Thymus (tissue), 11 donors: ENCODE measurements around the gene GALNT2. TPM values are rescaled to one million over a fixed set of nuclear protein-coding genes. Genes with fewer than 3 reads are reported as not detected.

Experiments
- DNase-seq, 9 donors: peaks; one replicate each; pipeline ENCODE4 v3.0.0-alpha.2; 2013; ENCODE audit warnings: low spot score in 9 of 9, low read depth in 6 of 9, missing footprints in 1 of 9
- H3K27ac ChIP-seq, 2 donors: one replicate each; pipeline ENCODE4 v1.5.1; 2013; ENCODE audit warnings: control low read depth in 1 of 2, low read depth in 1 of 2, low read length in 1 of 2, mild to moderate bottlenecking in 1 of 2, moderate library complexity in 1 of 2
- H3K27me3 ChIP-seq, 2 donors: one replicate each; pipeline ENCODE4 v1.5.1; 2013; ENCODE audit warnings: low read length in 1 of 2; ENCODE audit not compliant: control insufficient read depth in 2 of 2, insufficient read depth in 1 of 2
- H3K36me3 ChIP-seq, 2 donors: one replicate each; pipeline ENCODE4 v1.5.1; 2013; ENCODE audit warnings: low read length in 1 of 2, mild to moderate bottlenecking in 1 of 2, moderate library complexity in 1 of 2; ENCODE audit not compliant: control insufficient read depth in 2 of 2, insufficient read depth in 2 of 2
- H3K4me1 ChIP-seq, 2 donors: one replicate each; pipeline ENCODE4 v1.5.1; 2013; ENCODE audit warnings: low read length in 2 of 2; ENCODE audit not compliant: control insufficient read depth in 2 of 2, insufficient read depth in 2 of 2
- H3K4me3 ChIP-seq, 2 donors: one replicate each; pipeline ENCODE4 v1.5.1; 2013; ENCODE audit warnings: low read length in 2 of 2, control low read depth in 1 of 2, mild to moderate bottlenecking in 1 of 2
- H3K9me3 ChIP-seq, 2 donors: one replicate each; pipeline ENCODE4 v1.5.1; 2013; ENCODE audit warnings: low read length in 1 of 2, mild to moderate bottlenecking in 1 of 2; ENCODE audit not compliant: control insufficient read depth in 2 of 2, insufficient read depth in 1 of 2
- WGBS: extraction: QIAGEN DNeasy Blood & Tissue Kit; methylation state at CpG from one replicate; pipeline ENCODE4 v1.1.7; 2013; 5-methylcytosine and 5-hydroxymethylcytosine counted together
- polyA plus RNA-seq: library from polyadenylated mRNA; stranded (reverse); fragments of 200-250 nt; gene quantifications from one replicate; pipeline ENCODE4 v1.2.3, GENCODE V29; 2013
- total RNA-seq: library from RNA; stranded (reverse); fragments of 120-200 nt; gene quantifications from one replicate; pipeline ENCODE4 v1.2.4, GENCODE V29; 2013
- donor health status: healthy.

The GALNT2 gene
- total and polyA plus RNA-seq, 2 donors, result 33.9 to 42.5 TPM

GRCh38 chr1:230129341-230129740 is 62.3 kb downstream of the GALNT2 start:
- no peak for DNase-seq
- Histone ChIP-seq H3K9me3 (no peaks in the 10 kb centered on the region), H3K36me3 (peaks cover 3 to 25% of the 10 kb centered on the region in 2 donors), H3K27ac (no peak overlapping the region), H3K27me3 (no peaks in the 10 kb centered on the region), H3K4me3 (no peak overlapping the region), H3K4me1 (peaks cover 37 to 80% of the 10 kb centered on the region in 2 donors)
- WGBS, result 91% methylated on average over 4 of the region's 4 CpGs

DNA sequence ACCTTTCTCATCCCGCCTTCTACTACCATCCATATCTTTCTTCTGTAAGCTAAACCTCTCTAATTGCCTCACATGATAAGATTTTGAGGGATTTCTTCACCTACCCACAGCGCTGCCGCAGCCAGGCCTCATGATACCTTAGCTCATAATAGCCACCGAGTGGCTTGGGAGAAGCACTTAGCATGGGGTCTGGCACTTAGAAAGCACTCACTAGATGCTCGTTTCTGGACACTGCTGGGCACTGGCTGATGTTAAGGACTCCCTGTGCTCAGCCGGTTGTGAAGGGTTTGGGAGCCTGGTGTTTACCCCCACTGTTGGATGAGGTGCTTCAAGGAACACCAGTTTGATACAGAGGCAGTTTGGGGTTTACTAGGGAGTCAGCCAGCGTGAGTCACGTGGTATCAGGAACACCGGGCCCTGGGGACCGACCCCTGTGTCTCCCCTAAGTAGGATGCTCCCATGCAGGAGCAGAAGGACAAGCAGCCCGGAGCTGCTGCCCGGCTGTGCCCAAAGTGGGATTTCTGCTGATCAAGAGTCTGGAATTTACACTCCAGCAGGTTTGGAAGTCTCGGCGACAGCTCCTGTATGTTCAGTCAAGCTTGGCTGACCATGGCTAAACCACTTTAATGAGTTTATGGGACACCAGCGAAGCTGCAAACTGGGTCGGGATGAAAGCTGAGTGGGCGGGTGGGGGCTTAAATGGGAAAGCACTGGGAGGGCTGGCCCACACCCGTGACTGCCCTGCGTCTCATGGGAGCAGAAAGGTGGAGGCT is 63.3 kb downstream of the GALNT2 start:
- Histone ChIP-seq H3K4me3 (no peak overlapping the region), H3K27ac (no peak overlapping the region), H3K27me3 (no peaks in the 10 kb centered on the region), H3K9me3 (no peaks in the 10 kb centered on the region), H3K36me3 (peaks cover 3 to 29% of the 10 kb centered on the region in 2 donors), H3K4me1 (peaks cover 26 to 75% of the 10 kb centered on the region in 2 donors)
- WGBS, result 94% methylated on average over 19 of the region's 19 CpGs
- DNase-seq, result no peak

- WGBS, result 98% methylated on average over 11 of the region's 11 CpGs
- H3K27me3 ChIP-seq, result no peaks in the 10 kb centered on the region
- peaks cover 16 to 73% of the 10 kb centered on the region in 2 donors for H3K4me1 ChIP-seq
- no peak overlapping the region for H3K27ac ChIP-seq
- no peak for DNase-seq
- no peaks in the 10 kb centered on the region for H3K9me3 ChIP-seq
- H3K4me3 ChIP-seq, result no peak overlapping the region
- H3K36me3 ChIP-seq, result peaks cover 3 to 39% of the 10 kb centered on the region in 2 donors
Measured at GRCh38 chr1:230131457-230131856, 64.4 kb downstream of the GALNT2 start.

GRCh38 chr1:230132758-230133157 is 65.7 kb downstream of the GALNT2 start:
- peaks cover 3 to 51% of the 10 kb centered on the region in 2 donors for H3K36me3 ChIP-seq
- no peaks in the 10 kb centered on the region for H3K9me3 ChIP-seq
- 44% methylated on average over 6 of the region's 6 CpGs for WGBS
- peak overlapping the region in 1 of 2 donors; percentile 39 for H3K27ac ChIP-seq
- no peak overlapping the region for H3K4me3 ChIP-seq
- no peaks in the 10 kb centered on the region for H3K27me3 ChIP-seq
- peaks cover 6 to 71% of the 10 kb centered on the region in 2 donors for H3K4me1 ChIP-seq
- no peak for DNase-seq

DNA sequence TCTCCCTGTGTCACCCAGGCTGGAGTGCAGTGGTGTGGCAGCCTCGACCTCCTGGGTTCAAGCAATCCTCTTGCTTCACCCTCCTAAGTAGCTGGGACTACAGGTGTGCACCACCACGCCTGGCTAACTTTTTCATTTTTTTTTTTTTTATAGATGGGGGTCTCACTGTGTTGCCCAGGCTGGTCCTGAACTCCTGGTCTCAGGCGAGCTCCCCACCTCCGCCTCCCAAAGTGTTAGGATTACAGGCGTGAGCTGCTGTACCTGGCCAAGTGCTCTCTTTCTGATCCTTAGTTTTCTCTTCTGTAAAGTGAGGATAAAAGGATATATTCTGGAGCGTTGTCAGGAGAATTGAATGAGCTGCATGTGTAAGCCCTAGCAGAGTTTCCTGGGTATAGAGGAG is 68.7 kb downstream of the GALNT2 start:
- H3K27ac ChIP-seq, result no peak overlapping the region
- peaks cover 2 to 56% of the 10 kb centered on the region in 2 donors for H3K36me3 ChIP-seq
- H3K4me1 ChIP-seq, result peaks cover 7 to 60% of the 10 kb centered on the region in 2 donors
- H3K9me3 ChIP-seq, result no peaks in the 10 kb centered on the region
- 97% methylated on average over 6 of the region's 6 CpGs for WGBS
- H3K27me3 ChIP-seq, result no peaks in the 10 kb centered on the region
- DNase-seq, result no peak
- no peak overlapping the region for H3K4me3 ChIP-seq

GRCh38 chr1:230136453-230137336 is 69.7 kb downstream of the GALNT2 start:
- 91% methylated on average over 34 of the region's 34 CpGs for WGBS
- Histone ChIP-seq H3K27ac (no peak overlapping the region), H3K9me3 (no peaks in the 10 kb centered on the region), H3K36me3 (peaks cover 2 to 55% of the 10 kb centered on the region in 2 donors), H3K4me1 (peaks cover 11 to 63% of the 10 kb centered on the region in 2 donors), H3K27me3 (no peaks in the 10 kb centered on the region), H3K4me3 (no peak overlapping the region)
- DNase-seq, result no peak

- WGBS, result 83% methylated on average over 4 of the region's 4 CpGs
- no peaks in the 10 kb centered on the region for H3K9me3 ChIP-seq
- DNase-seq, result no peak
- H3K4me3 ChIP-seq, result no peak overlapping the region
- H3K27ac ChIP-seq, result peak overlapping the region in 1 of 2 donors; percentile 18
- peaks cover 2 to 59% of the 10 kb centered on the region in 2 donors for H3K36me3 ChIP-seq
- H3K4me1 ChIP-seq, result peaks cover 12 to 64% of the 10 kb centered on the region in 2 donors
- no peaks in the 10 kb centered on the region for H3K27me3 ChIP-seq
Measured at GRCh38 chr1:230137337-230137815, 70.3 kb downstream of the GALNT2 start.

GRCh38 chr1:230138561-230139239 is 71.7 kb downstream of the GALNT2 start:
- no peak for DNase-seq
- Histone ChIP-seq H3K27ac (no peak overlapping the region), H3K9me3 (no peaks in the 10 kb centered on the region), H3K4me1 (peaks cover 18 to 73% of the 10 kb centered on the region in 2 donors), H3K36me3 (peaks cover 6 to 59% of the 10 kb centered on the region in 2 donors), H3K4me3 (no peak overlapping the region), H3K27me3 (no peaks in the 10 kb centered on the region)
- WGBS, result 92% methylated on average over 7 of the region's 7 CpGs
